GM21825 (cell line): ENCODE data around the gene ARID1A.
A peak's percentile ranks its signal among the peaks of the same experiment; 100 is the strongest.

Experiments used
- ATAC-seq: cut with Tn5 transposase; IDR thresholded peaks from one replicate; pipeline ENCODE4 v1.9.1; 2021; ENCODE audit warnings: mild to moderate bottlenecking, moderate library complexity; ENCODE audit not compliant: unreplicated experiment

Gene ARID1A

GRCh38 chr1:26727476-26727875 lies 31.7 kb downstream of the ARID1A start:
- ATAC-seq: no peak

- no peak for ATAC-seq
Measured at GRCh38 chr1:26728645-26729044, 32.8 kb downstream of the ARID1A start.

- ATAC-seq: no peak
Measured at GRCh38 chr1:26729633-26730032, 33.8 kb downstream of the ARID1A start.

GRCh38 chr1:26730695-26731094 lies 34.9 kb downstream of the ARID1A start:
- no peak for ATAC-seq

- no peak for ATAC-seq
Measured at GRCh38 chr1:26731233-26731902, 35.6 kb downstream of the ARID1A start.

- no peak for ATAC-seq
Measured at GRCh38 chr1:26733392-26733791, 37.6 kb downstream of the ARID1A start.

GRCh38 chr1:26733982-26734381 lies 38.2 kb downstream of the ARID1A start:
- no peak for ATAC-seq

GRCh38 chr1:26734501-26735058 lies 38.8 kb downstream of the ARID1A start:
- ATAC-seq: no peak

GRCh38 chr1:26739329-26739914 lies 43.6 kb downstream of the ARID1A start:
- ATAC-seq: no peak

- no peak for ATAC-seq
Measured at GRCh38 chr1:26740023-26740634, 44.3 kb downstream of the ARID1A start.

GRCh38 chr1:26740952-26741351 lies 45.1 kb downstream of the ARID1A start:
- no peak for ATAC-seq

- ATAC-seq: no peak
Measured at GRCh38 chr1:26743426-26744059, 47.7 kb downstream of the ARID1A start.

- ATAC-seq: peak; percentile 93
Measured at GRCh38 chr1:26744075-26744959, 48.5 kb downstream of the ARID1A start.

GRCh38 chr1:26745191-26745590 lies 49.4 kb downstream of the ARID1A start:
- no peak for ATAC-seq

GRCh38 chr1:26747048-26747447 lies 51.2 kb downstream of the ARID1A start:
- ATAC-seq: no peak

GRCh38 chr1:26748351-26748750 lies 52.5 kb downstream of the ARID1A start:
- no peak for ATAC-seq

- ATAC-seq: no peak
Measured at GRCh38 chr1:26749458-26749857, 53.6 kb downstream of the ARID1A start.

- ATAC-seq: no peak
Measured at GRCh38 chr1:26750428-26750827, 54.6 kb downstream of the ARID1A start.

GRCh38 chr1:26752519-26752918 lies 56.7 kb downstream of the ARID1A start:
- no peak for ATAC-seq

- no peak for ATAC-seq
Measured at GRCh38 chr1:26754086-26754874, 58.5 kb downstream of the ARID1A start.
